Stimulated activated CD4-positive, alpha-beta T cell treated with anti-CD3 and anti-CD28 coated beads, Interleukin-15, amount 100 ng/mL, for 1 hour (primary cell): ENCODE data around the gene SEC22B.
"Not testable (repeated sequence)": the region's sequence is repeated elsewhere in the genome, so short reads cannot be mapped to it uniquely, and the experiment has no call there.

ENCODE experiments used
- DNase-seq, 2 donors: peaks; one replicate each; pipeline ENCODE4 v3.0.0-alpha.2; 2020; ENCODE audit warnings: low read depth in 1 of 2, low spot score in 1 of 2

The SEC22B gene

GRCh38 chr1:120117371-120118177 lies 58.7 kb downstream of the SEC22B start:
- not testable (repeated sequence) for DNase-seq

GRCh38 chr1:120116094-120116493 lies 60.2 kb downstream of the SEC22B start:
- DNase-seq, result not testable (repeated sequence)

GRCh38 chr1:120113134-120113533 lies 63.2 kb downstream of the SEC22B start:
- DNase-seq, result not testable (repeated sequence)

- DNase-seq, result not testable (repeated sequence)
Observed at GRCh38 chr1:120112212-120112611, 64.1 kb downstream of the SEC22B start.

- not testable (repeated sequence) for DNase-seq
Observed at GRCh38 chr1:120111771-120112170, 64.5 kb downstream of the SEC22B start.

- DNase-seq, result not testable (repeated sequence)
Observed at GRCh38 chr1:120111008-120111407, 65.3 kb downstream of the SEC22B start.

GRCh38 chr1:120109656-120110055 lies 66.7 kb downstream of the SEC22B start:
- not testable (repeated sequence) for DNase-seq

GRCh38 chr1:120109180-120109579 lies 67.1 kb downstream of the SEC22B start:
- not testable (repeated sequence) for DNase-seq

- DNase-seq, result not testable (repeated sequence)
Observed at GRCh38 chr1:120105288-120105687, 71.0 kb downstream of the SEC22B start.

- not testable (repeated sequence) for DNase-seq
Observed at GRCh38 chr1:120103768-120104167, 72.6 kb downstream of the SEC22B start.

- DNase-seq, result not testable (repeated sequence)
Observed at GRCh38 chr1:120101593-120101992, 74.7 kb downstream of the SEC22B start.
